GM21619 (cell line): ENCODE results near the gene LTC4S.
A peak's percentile ranks its signal among the peaks of the same experiment; 100 is the strongest.

Experiments used
- ATAC-seq: cut with Tn5 transposase; IDR thresholded peaks from one replicate; pipeline ENCODE4 v1.9.1; 2021; ENCODE audit not compliant: unreplicated experiment

LTC4S gene

GRCh38 chr5:179806250-179807048 is 12.7 kb downstream of the LTC4S start, which contains the start of gene MGAT4B:
Gene MGAT4B (minus strand): TSS chr5:179806866. CDS start chr5:179806583, 283 bp downstream.
- ATAC-seq: peak; percentile 65

- no peak for ATAC-seq
Observed at GRCh38 chr5:179812135-179812825, 18.5 kb downstream of the LTC4S start.

- ATAC-seq: no peak
Observed at GRCh38 chr5:179812997-179813607, 19.3 kb downstream of the LTC4S start.

DNA sequence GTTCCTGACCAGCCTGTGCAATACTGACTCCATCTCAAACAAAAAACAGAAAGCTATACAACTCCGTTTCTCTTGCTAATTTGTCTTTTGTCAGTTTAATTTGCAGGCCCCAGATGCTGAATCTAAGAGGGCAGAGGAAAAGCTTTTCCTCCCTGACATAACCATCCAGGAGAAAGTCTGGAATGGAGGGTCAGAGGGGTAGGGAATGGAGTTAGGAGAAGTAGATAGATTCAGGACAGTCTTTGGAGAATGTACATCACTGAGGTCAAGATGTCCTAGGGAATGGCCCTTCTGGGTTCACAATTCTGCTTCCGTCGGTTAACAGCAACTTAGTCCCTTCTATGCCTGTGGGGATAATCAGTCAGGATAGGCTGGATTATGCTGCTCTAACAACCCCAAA is 20.3 kb downstream of the LTC4S start:
- ATAC-seq: no peak

DNA sequence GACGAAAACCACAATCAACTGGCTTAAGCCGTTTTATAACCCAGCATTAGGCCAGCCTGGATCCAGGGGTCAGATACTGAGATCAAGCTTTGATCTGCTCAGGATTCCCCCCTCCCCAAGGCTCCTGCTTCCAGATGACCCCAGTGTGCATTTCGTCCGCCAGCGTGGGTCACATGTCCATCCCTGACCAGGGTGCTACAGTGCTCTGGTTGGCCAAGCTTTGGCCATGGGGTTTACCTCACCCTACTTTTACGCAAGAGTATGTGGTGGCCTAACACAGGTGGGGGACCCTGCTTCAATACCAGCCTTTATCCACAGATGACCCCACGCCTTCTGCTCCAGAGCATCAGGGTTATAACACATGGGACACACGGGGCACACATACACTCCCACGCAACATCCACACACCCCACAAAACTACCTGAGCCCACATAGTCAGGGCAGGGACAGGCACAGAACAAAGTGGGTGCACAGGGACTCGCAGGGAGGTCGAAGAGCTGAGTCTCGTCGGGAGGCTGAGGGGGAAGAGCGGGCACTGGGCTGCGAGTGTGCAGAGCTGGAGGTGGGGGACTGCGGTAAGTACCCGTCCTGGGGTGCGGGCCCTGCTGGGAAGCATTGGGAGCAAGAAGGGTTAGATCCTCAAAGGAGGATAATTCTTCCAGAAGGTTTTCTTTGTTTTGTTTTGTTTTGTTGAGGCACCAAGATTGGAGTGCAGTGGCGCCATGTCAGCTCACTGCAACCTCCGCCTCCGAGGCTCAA is 21.9 kb downstream of the LTC4S start:
- ATAC-seq: no peak

DNA sequence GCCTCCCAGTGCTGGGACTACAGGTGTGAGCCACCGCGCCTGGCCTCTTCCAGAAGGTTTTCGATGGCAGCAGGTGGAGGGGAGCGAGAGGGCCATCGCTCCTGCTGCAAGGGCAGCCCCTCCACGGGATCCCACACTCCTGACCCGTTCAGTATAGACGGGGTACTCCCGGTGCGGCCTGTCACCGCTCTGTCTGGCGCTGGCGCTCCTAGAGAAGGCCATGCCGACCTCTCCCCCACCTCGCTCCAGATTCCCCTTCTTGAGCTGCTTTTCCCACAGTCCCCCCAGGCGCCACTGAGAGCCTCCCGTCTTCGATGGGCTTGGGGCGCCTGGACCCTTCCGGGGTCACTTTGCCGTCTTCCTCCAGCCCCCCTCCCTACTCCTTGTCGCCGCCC is 22.6 kb downstream of the LTC4S start:
- ATAC-seq: no peak

- no peak for ATAC-seq
Observed at GRCh38 chr5:179816796-179817469, 23.1 kb downstream of the LTC4S start.

DNA sequence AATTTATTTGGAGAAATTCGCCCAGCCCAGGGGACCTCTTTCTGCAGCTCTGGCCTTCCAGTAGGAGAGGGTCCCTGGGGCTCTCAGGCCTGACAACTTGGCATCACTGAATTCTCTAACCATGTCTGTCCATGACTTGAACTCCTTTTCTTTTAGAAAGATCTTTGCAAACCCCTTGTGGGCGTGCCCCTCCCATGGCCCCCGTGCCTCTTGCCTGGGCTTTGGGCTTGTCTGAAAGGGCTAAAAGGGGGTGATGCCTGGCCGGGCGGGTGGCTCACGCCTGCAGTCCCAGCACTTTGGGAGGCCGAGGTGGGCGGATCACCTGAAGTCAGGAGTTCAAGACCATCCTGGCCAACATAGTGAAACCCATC is 23.7 kb downstream of the LTC4S start:
- no peak for ATAC-seq

- no peak for ATAC-seq
Observed at GRCh38 chr5:179817890-179818745, 24.3 kb downstream of the LTC4S start.

GRCh38 chr5:179818746-179819295 is 25.0 kb downstream of the LTC4S start:
- ATAC-seq: peak; percentile 55

DNA sequence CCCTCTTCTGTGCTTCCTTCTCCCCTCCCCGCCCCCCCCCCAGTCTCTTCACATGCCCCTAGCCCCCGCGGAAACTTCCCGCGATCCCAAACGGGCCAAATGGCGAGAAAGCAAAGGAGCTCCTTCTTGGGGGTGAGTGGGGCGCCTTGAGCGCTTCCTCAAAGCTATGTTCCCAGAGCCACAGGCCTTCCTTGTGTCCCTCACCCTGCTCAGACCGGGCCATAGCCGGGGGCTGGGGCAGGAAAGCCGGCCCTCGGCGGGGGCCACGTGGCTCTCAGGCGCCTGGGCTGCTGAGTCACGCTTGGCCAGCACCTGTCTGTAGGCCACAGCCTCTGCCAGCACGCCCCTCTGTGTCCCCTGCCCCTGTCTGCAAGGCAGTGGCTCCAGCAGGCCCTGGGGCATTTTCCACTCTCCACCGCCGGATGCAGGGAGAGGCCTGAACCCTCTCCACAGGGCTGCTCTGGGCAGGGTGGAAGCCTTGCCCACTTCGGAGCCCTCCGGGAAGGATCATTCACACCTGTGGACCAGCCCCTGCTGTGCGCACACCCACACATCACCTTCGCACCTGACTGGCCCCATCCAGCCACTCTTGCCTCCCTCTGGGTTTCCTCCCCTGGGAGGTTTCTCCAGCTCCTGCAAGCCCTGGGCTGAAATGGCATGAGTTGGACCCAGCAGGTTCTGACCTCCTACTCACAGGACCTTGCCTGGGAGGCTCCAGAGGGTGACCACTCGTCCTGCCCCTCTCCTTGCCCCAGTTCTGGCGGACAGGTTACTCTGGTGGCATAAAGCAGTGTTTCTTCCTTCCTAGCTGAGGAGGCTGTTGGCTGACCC is 25.7 kb downstream of the LTC4S start:
- ATAC-seq: peak; percentile 17

DNA sequence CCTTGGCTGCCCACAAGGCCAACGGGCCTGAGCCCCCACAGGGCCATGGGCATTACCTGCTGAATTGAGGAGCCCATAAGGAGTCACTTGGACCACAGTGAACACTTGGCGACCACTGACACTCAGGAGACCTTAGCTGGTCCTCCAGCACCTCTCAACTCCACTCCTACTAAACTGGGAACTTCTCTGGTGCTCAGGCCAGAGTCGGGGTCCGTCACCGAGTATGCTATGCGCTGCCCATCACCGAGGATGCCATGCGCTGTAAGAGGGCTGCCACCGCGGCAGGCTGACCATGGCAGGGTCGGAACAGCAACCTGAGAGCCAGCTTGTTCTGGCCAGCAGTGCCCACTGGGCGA is 26.3 kb downstream of the LTC4S start:
- ATAC-seq: no peak

DNA sequence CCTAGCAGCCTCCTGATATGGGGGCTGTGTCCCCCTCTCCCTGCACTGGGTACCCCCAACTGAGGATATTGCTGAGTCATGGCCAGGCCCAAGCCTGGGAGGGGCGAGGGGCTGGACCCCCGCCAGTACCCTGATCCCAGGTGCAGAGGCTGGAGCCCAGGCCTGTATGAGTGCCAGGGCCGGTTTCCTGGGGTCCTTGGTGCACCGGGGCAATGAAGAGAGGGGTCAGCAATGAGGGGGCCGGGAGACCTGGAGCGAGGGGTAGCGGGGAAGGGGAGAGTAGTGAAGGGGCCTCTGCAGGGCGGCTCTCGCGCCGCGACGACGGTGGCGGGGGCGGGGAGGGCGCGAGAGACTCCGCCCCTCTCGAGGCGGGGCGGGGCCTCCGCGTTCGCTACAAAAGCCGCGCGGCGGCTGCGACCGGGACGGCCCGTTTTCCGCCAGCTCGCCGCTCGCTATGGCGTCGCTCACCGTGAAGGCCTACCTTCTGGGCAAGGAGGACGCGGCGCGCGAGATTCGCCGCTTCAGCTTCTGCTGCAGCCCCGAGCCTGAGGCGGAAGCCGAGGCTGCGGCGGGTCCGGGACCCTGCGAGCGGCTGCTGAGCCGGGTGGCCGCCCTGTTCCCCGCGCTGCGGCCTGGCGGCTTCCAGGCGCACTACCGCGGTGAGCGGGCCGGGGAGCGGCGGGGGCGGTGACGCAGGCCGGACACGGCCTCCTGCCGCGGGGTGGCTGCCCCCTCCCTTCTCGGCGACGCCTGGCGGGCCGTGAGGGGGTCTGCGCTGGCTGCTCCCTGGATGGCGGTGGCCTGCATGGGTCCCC is 26.9 kb downstream of the LTC4S start, which contains the start of gene SQSTM1:
SQSTM1 (plus strand) TSS at position 423 of the 815 bp plus-strand sequence; CDS start at position 455, 32 bp downstream.
- ATAC-seq: peak; percentile 34

DNA sequence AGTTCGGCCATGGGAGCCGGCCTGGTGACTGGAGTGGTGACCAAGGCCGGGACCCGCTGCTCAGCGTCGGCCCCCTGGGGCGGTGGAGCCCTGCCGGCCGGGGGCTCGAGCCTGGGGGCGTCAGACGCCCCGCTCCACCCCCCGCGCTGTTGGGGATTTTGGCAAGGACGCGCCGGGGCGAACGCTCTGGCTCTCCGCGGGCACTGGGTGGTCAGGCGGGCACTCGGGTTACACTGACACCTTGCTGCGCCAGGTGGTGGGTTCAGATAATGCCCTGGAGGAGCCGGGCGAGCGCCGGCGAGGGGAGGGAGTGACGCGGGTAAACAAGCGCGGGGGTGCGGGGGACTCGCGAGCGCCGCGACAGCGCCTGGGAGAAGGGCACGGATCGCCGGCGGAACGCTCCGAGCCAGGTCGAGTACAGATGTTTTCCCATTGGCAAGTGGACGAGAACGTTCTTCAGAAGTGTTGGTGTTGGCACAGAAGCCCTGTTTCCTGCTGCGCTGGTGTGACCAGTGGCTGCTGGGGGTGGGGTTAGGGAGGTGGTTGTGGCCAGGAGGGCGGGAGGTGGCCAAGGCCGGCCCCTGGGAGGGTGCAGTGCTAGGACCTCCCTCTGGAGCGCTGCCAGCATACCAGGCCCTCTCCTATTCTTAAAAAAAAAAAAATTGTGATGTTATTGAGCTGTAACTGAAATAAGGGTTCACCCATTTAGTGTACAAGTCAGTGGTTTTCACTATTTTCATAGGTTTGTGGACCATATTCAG is 27.7 kb downstream of the LTC4S start:
- ATAC-seq: peak; percentile 45

DNA sequence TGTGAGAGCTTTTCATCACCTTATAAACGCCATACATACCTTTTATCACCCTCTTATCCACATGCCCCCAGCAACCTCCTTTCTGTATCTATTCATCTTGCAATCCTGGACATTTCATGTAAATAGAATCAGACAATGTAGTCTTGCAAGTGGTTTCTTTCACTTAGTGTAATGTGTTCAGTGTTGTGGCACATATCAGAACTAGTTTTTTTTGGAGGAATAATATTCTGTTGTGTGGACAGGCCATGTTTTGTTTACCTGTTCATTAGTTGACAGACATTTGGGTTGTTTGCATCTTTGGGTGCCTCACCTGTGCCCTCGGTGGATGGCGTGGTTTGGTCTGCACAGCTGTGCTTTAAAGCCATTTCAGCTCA is 28.3 kb downstream of the LTC4S start:
- no peak for ATAC-seq

DNA sequence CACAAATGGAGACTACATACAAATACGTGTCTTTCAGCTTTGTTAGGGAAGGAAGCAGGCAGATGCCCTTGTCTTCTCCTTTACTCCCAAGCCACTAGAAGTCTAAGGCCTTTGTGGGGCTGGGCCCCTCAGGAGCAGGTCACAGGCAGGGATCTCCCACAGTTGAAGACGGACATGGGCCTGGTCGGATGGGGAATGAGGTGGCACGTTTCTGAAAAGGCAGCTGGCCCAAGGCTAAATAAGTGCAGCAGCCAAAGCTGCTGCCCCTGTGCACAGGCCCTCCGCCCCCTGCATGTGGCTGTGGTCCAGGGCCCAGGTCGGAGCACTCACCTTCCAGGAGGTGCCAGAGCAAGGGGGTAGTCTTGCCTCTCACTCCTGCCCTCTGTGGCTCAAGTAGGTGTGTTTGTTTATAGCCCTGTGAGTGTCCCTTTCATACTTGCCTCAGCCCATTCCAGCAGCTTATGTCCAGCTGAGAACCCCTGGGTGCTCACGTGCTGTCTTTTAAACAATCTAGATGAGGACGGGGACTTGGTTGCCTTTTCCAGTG is 28.7 kb downstream of the LTC4S start:
- no peak for ATAC-seq
